Measurements from ENCODE around the gene PREX1.
"Not testable (repeated sequence)": the region's sequence is repeated elsewhere in the genome, so short reads cannot be mapped to it uniquely, and the experiment has no call there.

PREX1 gene

DNA sequence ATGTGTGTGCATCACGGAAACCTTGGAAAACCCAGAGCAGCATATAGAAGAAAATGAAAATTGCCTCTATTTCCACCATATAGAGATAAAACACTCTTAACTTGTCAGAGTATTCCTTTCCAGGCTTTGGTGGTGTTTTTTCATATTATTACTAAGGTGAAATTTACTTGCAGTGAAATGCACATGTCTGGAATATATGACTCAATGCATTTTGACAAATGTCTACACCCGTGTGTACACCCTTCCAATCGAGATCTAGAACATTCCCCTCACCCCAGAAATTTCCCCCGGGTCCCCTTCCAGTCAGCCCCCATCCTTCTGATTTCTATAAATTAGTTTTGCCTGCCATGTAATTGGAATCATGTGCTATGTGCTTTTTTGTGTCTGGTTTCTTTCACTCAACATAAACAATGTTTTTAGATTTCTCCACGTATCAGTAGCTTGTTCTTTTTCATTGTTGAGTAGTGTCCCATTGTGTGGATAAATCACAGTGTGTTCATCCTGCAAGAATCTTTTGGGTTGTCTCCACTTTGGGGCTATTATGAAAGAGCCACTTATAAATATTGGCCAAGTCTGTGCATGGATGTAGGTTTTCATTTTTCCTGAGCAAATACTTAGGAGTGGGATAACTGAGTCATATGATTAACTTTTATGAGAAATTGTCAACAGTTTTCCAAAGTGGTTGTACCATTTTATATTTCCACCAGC lies 19.9 kb upstream of the PREX1 start:
- DNase-seq (ENCODE audit: low spot score), result no peak

DNA sequence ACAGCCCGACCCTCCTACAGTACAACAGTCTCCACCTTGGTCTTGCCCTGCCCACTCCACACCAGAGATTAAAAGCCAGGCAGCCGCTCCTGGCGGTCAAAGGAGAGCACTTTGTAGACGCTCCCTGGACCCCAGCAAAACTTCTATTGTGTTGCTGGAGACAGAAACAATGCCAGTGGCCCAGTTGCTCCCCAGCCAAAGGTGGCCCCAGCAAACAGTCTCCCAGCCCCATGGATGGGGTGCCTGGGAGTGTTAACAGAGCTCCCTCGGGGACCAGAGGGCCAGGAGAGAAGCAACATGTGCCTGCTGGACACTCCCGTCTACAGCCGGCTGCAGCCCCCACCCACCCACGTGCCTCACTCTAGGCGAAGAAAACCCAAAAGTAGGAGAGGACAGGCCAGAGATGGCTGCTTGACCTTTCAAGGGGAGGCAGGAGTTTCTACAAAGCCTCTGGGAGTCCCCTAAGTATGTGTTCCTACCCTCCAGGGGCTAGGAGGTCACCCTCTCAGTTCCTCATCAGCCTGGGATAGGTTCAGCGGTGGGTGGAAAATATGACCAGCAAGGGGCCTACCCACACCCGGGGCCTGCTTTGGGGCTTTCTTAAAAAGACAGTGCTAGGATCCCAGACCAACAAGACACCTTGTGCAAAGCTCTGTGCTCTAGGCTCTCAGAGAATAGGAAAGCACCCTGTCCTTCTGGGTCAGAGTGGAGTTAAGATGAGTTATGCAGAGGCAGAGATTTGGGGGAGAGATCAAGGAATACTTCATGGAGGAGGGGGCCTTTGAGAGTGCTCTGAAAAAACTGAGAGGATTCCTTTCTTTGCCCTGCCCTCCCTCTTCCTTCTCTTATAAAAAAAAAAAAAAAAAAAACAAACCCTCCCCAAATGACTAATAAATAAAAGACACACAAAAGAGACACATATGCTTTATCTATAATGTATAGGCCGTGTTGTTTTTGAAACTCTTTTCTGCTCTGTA lies 19.0 kb upstream of the PREX1 start:
- DNase-seq (ENCODE audit: low spot score), result no peak

DNA sequence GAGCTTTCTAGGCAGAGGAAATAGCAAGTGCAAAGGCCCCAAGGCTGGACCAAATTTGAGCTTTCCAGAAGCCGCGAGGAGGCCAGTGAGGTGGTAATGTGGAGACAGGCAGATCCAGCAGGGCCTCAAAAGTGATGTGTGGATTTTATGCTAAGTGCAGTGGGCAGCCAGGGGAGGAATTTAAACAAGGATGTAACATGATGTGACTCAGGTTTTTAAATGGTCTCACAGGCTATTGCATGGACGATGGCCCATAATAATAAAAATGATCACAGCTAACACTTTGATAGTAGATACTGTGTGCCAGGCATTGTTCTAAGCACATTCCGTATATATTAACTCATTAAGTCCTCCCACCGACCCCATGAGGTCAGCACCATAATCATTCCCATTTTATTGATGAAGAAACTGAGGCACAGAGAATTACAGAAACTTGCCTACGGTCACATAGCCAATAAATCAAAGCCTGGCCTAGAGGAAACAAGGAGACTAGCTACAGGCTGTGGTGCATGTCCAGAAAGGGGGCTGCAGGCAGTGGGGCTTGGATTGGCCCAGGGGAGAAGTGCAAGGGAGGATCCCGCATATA lies 18.0 kb upstream of the PREX1 start:
- DNase-seq (ENCODE audit: low spot score), result no peak

DNA sequence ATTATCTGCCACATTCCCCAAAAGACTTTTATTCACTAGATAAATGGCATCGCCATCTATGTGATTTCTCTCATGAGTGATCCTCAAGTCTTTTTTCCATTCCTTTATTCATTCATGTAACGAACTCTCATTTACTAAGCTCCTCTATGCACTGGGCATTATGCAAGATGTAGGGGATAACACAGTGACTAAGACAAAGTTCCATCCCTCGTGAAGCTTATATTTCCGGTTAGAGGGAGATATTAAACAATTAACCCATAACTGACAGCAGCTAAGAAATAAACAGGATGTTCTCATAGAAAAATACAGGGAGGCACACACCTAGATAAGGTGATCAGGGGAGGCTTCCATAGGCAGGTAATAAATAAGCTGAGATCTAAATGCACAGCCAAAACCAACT lies 17.2 kb upstream of the PREX1 start:
- DNase-seq (ENCODE audit: low spot score), result no peak

DNA sequence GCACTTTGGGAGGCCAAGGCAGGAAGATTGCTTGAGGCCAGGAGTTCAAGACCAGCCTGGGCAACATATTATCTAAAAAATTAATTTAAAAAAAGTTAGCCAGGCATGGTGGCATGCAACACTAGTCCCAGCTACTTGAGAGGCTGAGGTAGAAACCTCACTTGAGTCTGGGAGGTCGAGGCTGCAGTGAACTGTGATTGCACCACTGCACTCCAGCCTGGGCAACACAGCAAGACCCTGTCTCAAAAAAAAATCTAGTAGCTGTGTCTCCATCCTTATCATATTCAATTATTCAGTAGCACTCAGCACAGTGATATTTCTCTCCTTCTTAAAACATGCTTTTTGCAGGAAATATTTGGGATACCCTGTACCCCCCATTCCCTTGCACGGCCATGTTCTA lies 16.1 kb upstream of the PREX1 start:
- not testable (repeated sequence) for DNase-seq (ENCODE audit: low spot score)

DNA sequence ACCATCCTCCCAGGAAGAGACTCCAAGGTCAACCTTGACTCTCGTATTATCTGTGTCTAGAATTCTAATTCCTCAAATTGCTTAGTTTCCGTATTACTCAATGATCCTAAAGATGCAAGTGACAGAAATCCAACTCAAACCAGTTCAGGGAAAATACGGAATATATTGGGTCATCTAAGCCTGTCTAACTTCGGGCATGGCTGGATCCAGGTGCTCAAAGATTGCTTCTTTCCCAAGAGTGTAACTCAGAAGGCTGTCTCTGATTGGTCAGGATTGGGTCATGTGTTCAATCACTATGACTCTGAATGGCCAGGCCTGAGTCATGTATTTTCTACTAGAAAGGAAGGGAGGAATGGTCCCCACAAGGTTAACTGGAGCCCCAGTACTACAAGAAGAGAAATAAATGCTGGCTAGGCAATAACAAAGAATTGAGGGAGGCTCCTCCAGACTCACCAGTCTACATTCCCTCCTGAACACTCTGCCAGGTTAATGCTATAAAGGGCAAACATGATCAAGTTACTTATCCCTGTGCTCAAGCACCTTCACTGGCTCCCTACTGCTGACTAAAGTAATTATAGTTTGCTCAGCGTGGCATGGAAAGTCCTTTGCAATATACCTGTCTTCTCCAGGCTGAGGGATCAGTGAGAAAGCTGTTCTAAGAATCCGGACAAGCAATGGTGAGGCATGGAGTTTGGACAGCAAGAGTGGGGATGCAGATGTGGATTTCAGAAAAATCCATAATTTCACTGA lies 15.4 kb upstream of the PREX1 start:
- no peak for DNase-seq (ENCODE audit: low spot score)

DNA sequence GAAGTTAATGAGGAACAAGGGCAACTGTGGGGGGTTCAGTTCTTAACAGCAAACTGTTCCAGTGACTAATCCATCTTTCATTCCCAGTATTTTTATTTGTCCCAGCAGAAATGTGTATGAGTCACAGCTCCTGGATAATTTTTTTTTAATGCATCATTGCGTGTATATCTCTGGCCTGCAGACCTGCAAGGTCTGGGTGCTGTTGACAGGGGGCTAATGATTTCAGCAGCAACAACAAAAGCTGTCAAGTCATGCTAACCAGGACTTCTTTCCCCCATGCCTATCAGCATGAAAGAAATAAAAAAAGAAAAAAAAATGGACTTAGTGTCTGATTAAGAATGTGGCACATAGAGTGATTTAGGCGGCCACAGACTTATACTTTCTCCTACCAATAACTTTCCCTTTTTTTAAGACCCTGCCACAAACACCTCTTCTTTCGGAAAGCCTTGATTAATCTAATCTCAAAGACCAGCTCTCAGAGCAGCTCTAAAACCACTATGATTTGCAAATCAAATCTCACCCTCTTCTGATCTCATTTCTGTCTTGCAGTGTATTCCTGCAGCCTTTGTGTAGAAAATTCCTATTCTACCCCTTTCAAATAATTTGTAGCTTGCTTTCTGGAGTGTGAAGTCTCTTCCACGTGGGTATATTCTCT lies 14.2 kb upstream of the PREX1 start:
- peak; percentile 86 for DNase-seq (ENCODE audit: low spot score)

DNA sequence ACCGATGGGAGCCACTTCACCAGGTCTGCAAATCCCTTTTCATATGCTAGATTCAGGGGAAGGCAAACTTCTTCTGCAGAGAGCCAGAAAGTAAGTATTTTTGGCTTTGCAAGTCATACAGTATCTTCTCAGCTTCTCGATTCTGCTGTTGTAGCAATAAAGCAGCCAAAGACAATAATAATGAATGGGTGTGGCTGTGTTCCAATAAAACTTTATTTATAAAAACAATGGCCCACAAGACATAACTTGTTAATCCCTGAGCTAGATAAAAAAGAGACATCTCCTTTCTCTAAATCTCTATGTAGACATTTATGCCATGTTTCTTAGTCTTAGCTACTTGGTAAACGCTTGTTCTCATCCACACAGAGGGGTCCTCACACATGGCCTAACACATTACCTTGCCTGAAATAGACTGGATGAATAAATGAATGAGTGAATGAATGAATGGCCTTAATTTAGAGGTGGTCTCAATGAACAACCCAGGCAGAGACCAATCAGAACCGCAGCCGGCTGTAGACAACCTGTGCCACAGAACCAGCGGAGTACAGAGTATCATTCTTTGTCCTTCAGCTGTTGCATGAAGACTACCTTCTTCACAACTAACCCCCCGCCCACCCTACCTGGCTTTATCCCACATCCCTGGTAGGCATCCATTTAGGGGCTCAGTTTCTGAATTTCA lies 13.5 kb upstream of the PREX1 start:
- DNase-seq (ENCODE audit: low spot score), result no peak

DNA sequence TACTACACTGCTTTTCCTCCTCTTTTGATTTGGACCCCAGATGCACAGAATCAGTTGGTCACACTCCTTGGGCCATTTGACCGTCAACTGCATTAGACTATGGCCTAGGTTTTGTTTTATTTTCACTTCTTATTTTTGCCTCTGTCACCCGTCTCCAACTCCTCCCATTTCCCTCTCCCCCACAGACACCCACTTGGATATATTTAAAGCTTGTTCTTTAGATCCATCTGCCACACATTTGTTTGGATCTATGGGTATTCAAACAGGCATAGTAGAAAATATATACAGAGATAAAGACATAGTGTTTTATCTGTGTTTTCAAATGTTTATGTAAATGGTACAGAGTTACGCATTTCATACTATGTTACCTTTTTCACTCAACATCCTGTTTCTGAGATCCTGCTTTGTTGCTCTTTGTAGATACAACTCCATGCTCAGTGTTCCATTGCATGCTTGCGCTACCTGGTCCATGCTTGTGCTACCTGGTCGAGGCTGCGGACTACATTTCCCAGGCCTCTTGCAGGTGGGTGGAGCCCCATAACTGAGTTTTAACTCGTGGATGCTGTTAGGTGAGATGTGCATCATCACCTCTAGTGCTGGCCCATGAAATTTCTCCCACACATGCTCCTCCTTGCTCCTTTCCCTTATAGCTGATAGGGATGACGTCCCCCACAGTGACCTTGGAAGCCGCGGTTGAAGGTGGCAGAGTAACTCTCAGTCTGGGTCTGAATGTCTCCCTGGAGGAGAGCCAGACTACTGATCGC lies 11.5 kb upstream of the PREX1 start:
- DNase-seq (ENCODE audit: low spot score), result no peak

DNA sequence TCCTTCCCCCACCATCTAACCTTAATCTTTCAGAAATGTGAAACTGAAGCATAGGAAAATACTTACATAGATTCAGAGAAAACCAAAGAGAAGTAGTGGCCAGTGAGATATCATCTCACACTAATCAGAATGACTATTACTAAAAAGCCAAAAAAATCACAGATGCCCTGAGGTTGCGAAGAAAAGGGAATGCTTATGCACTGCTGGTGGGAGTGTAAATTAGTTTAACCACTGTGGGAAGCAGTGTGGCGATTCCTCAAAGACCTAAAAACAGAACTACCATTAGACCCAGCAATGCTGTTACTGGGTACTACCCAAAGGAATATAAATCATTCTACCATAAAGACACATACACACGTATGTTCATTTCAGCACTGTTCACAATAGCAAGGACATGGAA lies 9.2 kb upstream of the PREX1 start:
- DNase-seq (ENCODE audit: low spot score), result no peak

DNA sequence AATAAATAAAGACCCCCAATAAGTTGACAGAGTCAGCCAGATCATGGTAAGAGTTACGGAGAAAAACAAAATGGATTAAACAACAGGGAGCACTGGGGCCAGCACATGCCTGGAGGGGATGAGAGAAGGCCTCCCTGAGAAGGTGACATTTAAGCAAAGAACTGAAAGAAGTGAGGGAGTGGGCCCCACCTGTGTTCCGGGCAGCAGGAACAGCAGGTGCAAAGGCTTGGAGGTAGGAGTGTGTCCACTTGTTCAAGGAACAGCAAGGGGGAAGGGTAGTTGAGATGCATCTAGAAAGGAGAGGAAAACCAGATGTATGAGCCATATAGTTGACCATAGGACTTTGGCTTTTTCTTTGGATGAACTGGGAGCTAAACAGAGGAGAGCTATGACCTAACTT lies 7.6 kb upstream of the PREX1 start:
- no peak for DNase-seq (ENCODE audit: low spot score)

DNA sequence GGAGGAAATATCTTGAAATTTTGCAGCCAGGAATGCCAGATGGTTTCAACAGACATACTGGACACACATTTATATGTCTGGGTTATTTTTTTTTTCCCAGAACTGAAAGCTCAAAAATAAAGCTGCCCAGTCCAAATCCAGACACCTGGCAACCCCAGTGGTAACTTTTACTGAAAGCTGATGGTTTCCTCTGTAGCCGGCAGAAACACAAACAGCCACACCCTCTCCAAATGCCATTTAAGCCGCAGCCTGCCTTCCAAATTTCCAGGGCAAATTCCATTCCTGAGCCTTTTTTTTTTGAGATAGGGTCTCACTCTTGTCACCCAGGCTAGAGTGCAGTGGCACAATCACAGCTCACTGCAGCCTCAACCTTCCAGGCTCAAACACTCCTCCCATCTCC lies 6.5 kb upstream of the PREX1 start:
- DNase-seq (ENCODE audit: low spot score), result no peak

DNA sequence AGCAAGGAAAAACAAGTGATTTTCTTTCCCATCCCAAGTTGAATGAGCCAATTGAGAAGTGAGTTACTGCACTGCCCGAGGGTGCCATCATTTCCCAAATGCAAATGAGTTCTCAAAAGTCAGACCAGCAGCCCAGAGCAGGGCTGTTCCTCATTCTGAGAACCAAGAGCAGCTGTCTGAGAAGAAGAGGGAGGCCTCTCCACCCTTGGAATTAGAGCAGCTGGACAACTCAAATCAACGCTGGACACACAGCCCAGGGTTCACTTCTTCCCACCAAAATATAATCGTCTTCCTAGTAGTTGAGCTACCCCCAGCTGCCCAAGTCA lies 4.6 kb upstream of the PREX1 start:
- no peak for DNase-seq (ENCODE audit: low spot score)

DNA sequence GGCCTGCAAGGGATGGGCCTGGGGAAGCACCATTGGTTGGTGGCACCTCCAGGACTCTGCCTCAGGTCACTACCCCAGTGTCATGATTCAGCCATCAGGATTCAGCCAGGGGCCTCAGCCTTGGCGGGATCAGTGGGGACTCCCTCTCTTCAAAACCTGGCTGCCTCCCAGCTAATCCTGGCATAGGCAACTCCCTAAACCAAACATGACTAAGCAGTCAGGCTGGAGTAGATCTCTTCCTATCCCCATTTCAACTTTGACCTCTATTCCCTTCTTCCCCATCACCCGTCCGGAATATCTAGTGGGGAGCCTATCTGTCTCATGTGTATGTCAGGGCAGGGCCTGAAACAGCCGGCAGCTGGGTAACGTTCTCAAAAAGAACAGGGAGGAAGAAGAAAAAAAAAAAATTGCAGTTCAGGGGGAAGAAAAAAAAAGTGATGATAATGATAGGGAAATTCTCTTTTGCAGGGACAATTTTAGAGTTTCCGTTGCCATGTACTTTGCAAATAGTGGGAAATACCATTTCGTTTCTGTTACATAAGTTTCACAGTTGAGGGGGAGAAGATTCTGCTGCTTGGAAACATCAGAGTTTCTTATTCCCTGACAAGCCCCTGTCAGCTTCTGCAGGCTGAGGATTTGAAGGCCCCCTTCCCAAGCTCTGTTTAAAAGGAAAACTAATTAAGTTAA lies 4.1 kb upstream of the PREX1 start:
- DNase-seq (ENCODE audit: low spot score), result peak; percentile 65

DNA sequence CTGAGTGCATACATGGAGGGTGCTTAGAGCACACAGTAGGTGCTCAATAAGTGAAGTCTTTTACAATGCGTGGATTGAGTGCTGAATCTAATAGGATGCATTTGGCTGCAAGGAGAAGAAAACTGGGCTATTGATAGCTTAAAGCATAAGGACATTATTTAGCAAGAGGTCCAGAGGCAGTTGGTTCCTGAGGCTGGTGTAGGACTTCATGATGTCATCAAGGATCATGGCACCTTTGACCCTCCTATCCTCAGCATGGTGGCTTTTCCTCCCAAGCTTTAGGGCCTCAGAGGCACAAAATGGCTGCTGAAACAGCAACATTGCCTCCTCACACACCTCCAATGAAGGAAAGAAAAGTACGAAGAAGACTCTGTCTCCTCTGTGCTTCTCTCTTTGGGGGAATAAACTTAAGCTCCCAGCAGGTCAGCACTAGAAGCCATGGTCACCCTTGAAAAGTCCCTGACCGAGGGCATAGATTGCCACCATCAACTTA lies 3.1 kb upstream of the PREX1 start:
- DNase-seq (ENCODE audit: low spot score), result no peak

DNA sequence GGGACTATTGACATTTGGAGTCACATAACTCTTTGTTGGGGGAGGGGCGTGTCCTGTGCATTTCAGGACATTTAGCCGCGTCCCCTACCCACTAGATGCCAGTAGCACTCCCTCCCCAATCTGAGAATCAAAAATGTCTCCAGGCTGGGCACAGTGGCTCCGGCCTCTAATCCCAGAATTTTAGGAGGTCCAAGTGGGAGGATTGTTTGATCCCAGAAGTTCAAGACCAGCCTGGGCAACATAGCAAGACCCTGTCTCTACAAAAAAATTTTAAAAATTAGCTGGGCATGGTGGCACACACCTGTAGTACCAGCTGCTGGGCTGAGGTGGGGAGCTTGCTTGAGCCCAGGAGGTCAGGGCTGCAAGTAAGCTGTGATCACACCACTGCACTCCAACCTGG lies 2.1 kb upstream of the PREX1 start:
- DNase-seq (ENCODE audit: low spot score), result no peak

DNA sequence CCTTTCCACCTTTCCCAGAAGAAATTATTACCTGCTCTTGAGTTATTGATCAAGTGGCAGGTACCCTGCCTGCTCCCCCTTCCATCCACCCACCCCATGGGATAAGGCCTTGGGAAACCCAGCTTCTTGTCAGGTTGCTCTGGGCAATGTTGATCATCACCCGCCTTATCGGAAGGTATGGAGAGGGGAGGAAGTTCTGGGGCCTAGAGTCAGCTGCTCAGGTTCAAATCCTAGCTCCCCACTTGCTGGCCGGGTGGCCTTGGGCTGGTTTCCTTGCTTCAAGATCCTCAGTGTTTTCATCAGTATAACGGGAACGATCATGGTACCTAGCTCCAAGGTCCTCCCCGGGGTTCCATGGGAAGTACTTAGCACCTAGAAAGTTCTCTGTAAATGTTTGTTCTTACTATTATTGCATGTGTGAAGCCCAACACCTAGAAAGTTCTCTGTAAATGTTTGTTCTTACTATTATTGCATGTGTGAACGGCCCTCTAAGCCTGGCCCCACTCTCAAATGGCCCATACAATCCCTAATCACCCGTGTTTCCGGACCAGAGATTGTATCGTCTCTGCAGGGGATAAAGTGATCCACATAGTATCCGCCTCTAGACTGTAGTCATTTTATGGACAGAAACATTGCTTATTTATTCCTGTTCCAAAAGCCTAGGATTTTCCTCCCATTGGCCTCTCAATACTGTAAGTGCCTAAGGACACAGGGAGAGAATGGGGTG lies 1.1 kb upstream of the PREX1 start:
- no peak for DNase-seq (ENCODE audit: low spot score)

DNA sequence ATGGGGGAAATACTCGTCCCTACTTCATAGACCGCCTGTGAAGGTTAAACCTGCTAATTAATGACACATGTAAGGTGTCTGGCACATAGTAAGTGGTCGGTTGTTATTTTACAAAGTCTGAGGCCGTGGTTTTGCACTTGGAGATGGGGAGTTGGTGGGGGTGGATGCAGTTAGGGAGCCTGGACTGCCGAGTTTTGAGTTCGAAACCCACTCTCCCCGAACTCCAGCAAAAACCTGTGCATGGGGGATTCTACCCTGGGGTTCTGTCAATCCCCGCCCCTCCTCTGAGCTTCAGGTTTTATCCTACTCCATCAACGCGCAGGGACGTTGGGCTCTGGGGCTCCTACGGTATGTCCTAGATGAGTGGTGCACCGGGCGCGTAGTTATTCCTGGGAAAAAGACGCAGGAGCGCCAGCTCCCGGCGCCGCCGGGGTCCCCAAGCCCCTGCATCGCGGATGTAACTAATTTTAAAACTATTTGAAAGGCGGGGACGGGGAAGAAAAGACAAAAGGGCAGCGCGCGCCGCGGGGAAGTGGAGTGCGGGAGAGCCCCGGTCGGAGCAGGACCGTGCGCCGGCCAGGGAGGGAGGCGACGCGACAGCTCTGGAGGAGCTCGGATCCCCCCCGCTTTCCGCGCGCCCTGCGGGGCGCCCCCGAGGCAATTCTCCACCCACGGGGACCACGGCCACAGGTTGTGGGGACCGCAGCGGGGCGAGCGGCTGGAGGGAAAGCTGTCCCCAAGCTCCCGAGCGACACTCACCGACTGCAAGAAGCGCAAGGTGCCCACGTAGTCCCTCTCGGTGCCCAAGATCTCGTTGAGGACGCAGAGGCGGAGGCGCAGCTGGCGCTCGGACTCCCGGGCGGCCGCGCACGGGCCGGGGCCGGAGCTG lies 672 bp downstream of the PREX1 start:
- DNase-seq (ENCODE audit: low spot score), result peak; percentile 17
